IMR-90 (cell line): ENCODE data around the gene ATP4A. TPM values are rescaled to one million over a fixed set of nuclear protein-coding genes. Genes with fewer than 3 reads are reported as not detected.

ENCODE experiments used
- ATAC-seq: fragments of 200-7000 bp; cut with Tn5 transposase; 2 replicates; pipeline ENCODE4 v1.9.1; 2020; ENCODE audit warnings: low read depth, mild to moderate bottlenecking, moderate library complexity
- BruUV-seq: library from RNA; stranded (reverse); fragments of 400-500 nt; replicated peaks from 2 replicates; lab custom pipeline; 2021; lab: Mats Ljungman, UMichigan
- CTCF ChIA-PET: fragments of 300-600 bp; formaldehyde crosslinking; extraction: SDS; loops from one replicate; lab custom pipeline; 2021; ENCODE audit warnings: antibody characterized with exemption; lab: Yijun Ruan, JAX
- POLR2A ChIA-PET: fragments of 300-600 bp; sonication (Branson Sonifier 250); formaldehyde crosslinking; loops from one replicate; lab custom pipeline; 2022; ENCODE audit warnings: antibody characterized with exemption; ENCODE audit not compliant: unreplicated experiment; lab: Charles Lee
- DNase-seq: peaks from one replicate; pipeline ENCODE4 v3.0.0; 2013
- H2AFZ ChIP-seq: replicated peaks from 2 replicates; pipeline ENCODE3; 2013; ENCODE audit warnings: low read length, mild to moderate bottlenecking; ENCODE audit not compliant: poor library complexity
- H2AK5ac ChIP-seq: 2 replicates; pipeline ENCODE4 v1.6.1; 2013; ENCODE audit warnings: low read depth, low read length, inconsistent platforms
- H2AK9ac ChIP-seq: replicated peaks from 2 replicates; pipeline ENCODE3; 2013; ENCODE audit warnings: mild to moderate bottlenecking, low read depth, low read length, moderate library complexity; ENCODE audit not compliant: poor library complexity
- H2BK120ac ChIP-seq: 2 replicates; pipeline ENCODE4 v1.6.1; 2013; ENCODE audit warnings: low read depth, low read length, inconsistent platforms
- H2BK15ac ChIP-seq: 3 replicates; pipeline ENCODE4 v1.6.1; 2013; ENCODE audit warnings: low read depth, low read length, inconsistent platforms
- H2BK20ac ChIP-seq: 2 replicates; pipeline ENCODE4 v1.6.1; 2013; ENCODE audit warnings: low read depth, mild to moderate bottlenecking, inconsistent platforms, low read length, moderate library complexity
- H2BK5ac ChIP-seq: 2 replicates; pipeline ENCODE4 v1.6.1; 2013; ENCODE audit warnings: mild to moderate bottlenecking, low read depth, low read length, inconsistent platforms; ENCODE audit not compliant: poor library complexity, severe bottlenecking
- H3K14ac ChIP-seq: replicated peaks from 2 replicates; pipeline ENCODE4 v1.6.1; 2013; ENCODE audit warnings: low read depth, low read length, inconsistent platforms
- H3K18ac ChIP-seq: 2 replicates; pipeline ENCODE4 v1.6.1; 2013; ENCODE audit warnings: low read depth, low read length, control low read depth
- H3K23ac ChIP-seq: 2 replicates; pipeline ENCODE4 v1.6.1; 2013; ENCODE audit warnings: low read depth, low read length, inconsistent platforms
- H3K27ac ChIP-seq: 2 replicates; pipeline ENCODE4 v1.5.1; 2013; ENCODE audit warnings: mild to moderate bottlenecking, control low read depth, low read length; ENCODE audit not compliant: insufficient read depth
- H3K27me3 ChIP-seq: 2 replicates; pipeline ENCODE4 v1.6.1; 2013; ENCODE audit warnings: low read length; ENCODE audit not compliant: control insufficient read depth, insufficient read depth
- H3K36me3 ChIP-seq: 2 replicates; pipeline ENCODE4 v1.6.1; 2013; ENCODE audit warnings: low read length, mixed read lengths; ENCODE audit not compliant: control insufficient read depth, insufficient read depth
- H3K4ac ChIP-seq: 2 replicates; pipeline ENCODE4 v1.6.1; 2013; ENCODE audit warnings: low read depth, low read length, inconsistent platforms
- H3K4me1 ChIP-seq: 2 replicates; pipeline ENCODE4 v1.6.1; 2013; ENCODE audit warnings: low read length, mixed read lengths; ENCODE audit not compliant: control insufficient read depth, insufficient read depth
- H3K4me2 ChIP-seq: 2 replicates; pipeline ENCODE4 v1.6.1; 2013; ENCODE audit warnings: low read depth, mild to moderate bottlenecking, control low read depth, low read length, moderate library complexity
- H3K4me3 ChIP-seq: 2 replicates; pipeline ENCODE4 v1.5.1; 2013; ENCODE audit warnings: low read depth, mild to moderate bottlenecking, control low read depth, low read length, moderate library complexity; ENCODE audit not compliant: insufficient read depth
- H3K56ac ChIP-seq: 2 replicates; pipeline ENCODE4 v1.6.1; 2013; ENCODE audit warnings: low read length, inconsistent platforms; ENCODE audit not compliant: insufficient read depth; ENCODE audit errors: extremely low read depth
- H3K79me1 ChIP-seq, 2 experiments: 2 replicates each; pipeline ENCODE4 v1.6.1; 2013; ENCODE audit warnings: low read length in 2 of 2, inconsistent platforms in 1 of 2, low read depth in 1 of 2
- H3K9ac ChIP-seq: 2 replicates; pipeline ENCODE4 v1.6.1; 2013; ENCODE audit warnings: low read depth, low read length, control low read depth
- H3K9me1 ChIP-seq: 2 replicates; pipeline ENCODE4 v1.6.1; 2013; ENCODE audit warnings: low read length, inconsistent platforms; ENCODE audit not compliant: insufficient read depth
- H3K9me3 ChIP-seq: 2 replicates; pipeline ENCODE4 v1.6.1; 2013; ENCODE audit warnings: low read length; ENCODE audit not compliant: control insufficient read depth, insufficient read depth
- H4K20me1 ChIP-seq: 2 replicates; pipeline ENCODE4 v1.6.1; 2013; ENCODE audit warnings: low read length, inconsistent platforms; ENCODE audit not compliant: insufficient read depth
- H4K5ac ChIP-seq: 2 replicates; pipeline ENCODE4 v1.6.1; 2013; ENCODE audit warnings: mild to moderate bottlenecking, low read depth, low read length, control low read depth
- H4K8ac ChIP-seq, 2 experiments: 2 replicates each; pipeline ENCODE4 v1.6.1; 2013; ENCODE audit warnings: low read depth in 2 of 2, low read length in 2 of 2, control low read depth in 1 of 2, inconsistent platforms in 1 of 2
- H4K91ac ChIP-seq: 2 replicates; pipeline ENCODE4 v1.6.1; 2013; ENCODE audit warnings: low read depth, low read length, inconsistent platforms; ENCODE audit not compliant: insufficient read depth
- CEBPB ChIP-seq: IDR thresholded peaks from 2 replicates; pipeline ENCODE4 v1.6.1; 2012; ENCODE audit warnings: low read depth, low read length, improper control_type of control experiment
- USF2 ChIP-seq: fragments of 150-350 bp; IDR thresholded peaks from 2 replicates; pipeline ENCODE4 v1.6.1; 2017; ENCODE audit warnings: mild to moderate bottlenecking, antibody characterized with exemption, low read length, low read depth
- WGBS, 2 experiments: methylation state at CpG; one replicate each; pipeline versions ENCODE4 v1.1.5 to v1.1.7; 2013; ENCODE audit warnings: missing lambda C conversion rate in 2 of 2; ENCODE audit not compliant: insufficient read length in 1 of 2; ENCODE audit errors: extremely low coverage in 2 of 2; 5-methylcytosine and 5-hydroxymethylcytosine counted together
- dilution Hi-C: fragments of 300-500 bp; cut with HindIII; formaldehyde crosslinking; loops from one replicate; pipeline ENCODE4 v1.14.3; 2018; ENCODE audit warnings: low sequenced_read_pairs; ENCODE audit not compliant: unreplicated experiment
- in situ Hi-C: fragments of 300-500 bp; cut with MboI; formaldehyde crosslinking; loops from 3 replicates; pipeline ENCODE4 v1.14.3; 2019; ENCODE audit warnings: low sequenced_read_pairs, inconsistent platforms, mixed read lengths
- intact Hi-C: fragments of 100-400 bp; cut with micrococcal nuclease; formaldehyde crosslinking; loops from 2 replicates; pipeline ENCODE4 v1.10.0; 2022
- polyA plus RNA-seq, 3 experiments: library from polyadenylated mRNA; depleted of rRNA; stranded (reverse); fragments of >200 nt; gene quantifications; 2 replicates each; pipeline ENCODE4 v1.2.3, GENCODE V29; 2012; ENCODE audit warnings: low replicate concordance in 1 of 3
- total RNA-seq: library from RNA; depleted of rRNA; stranded (reverse); fragments of >200 nt; gene quantifications from 2 replicates; pipeline ENCODE4 v1.2.3, GENCODE V29; 2012

The ATP4A gene
- total and polyA plus RNA-seq, 2 of the 4 experiments (the other 2 are of a cell fraction): not detected

- in situ Hi-C loops: no loop called here
- no CpG with 5 or more reads among the region's 7 CpGs for WGBS, 2 experiments
- Histone ChIP-seq H3K56ac (no peak overlapping the region), H3K4me1 (no peaks in the 10 kb centered on the region), H3K36me3 (no peaks in the 10 kb centered on the region), H3K4ac (no peak overlapping the region), H2BK15ac (no peak overlapping the region), H3K9ac (no peak overlapping the region), H4K91ac (no peak overlapping the region), H3K4me3 (no peak overlapping the region), H3K18ac (no peak overlapping the region), H3K9me1 (no peaks in the 10 kb centered on the region), H3K4me2 (no peak overlapping the region), H3K14ac (no peak overlapping the region), H3K23ac (no peak overlapping the region), H2BK120ac (no peak overlapping the region), H3K79me1 (no peaks in the 10 kb centered on the region), H3K27me3 (peaks cover 12% of the 10 kb centered on the region), H2BK20ac (no peak overlapping the region), H2AK9ac (no peak overlapping the region), H3K27ac (no peak overlapping the region), H4K8ac (no peak overlapping the region), H2BK5ac (no peak overlapping the region), H2AFZ (peak overlapping the region; percentile 21), H3K9me3 (no peaks in the 10 kb centered on the region), H4K5ac (no peak overlapping the region), H4K20me1 (no peaks in the 10 kb centered on the region), H2AK5ac (no peak overlapping the region)
- ATAC-seq: no peak
- intact Hi-C loops: no loop called here
- TF ChIP-seq CEBPB (peak; percentile 77), USF2 (no peak)
- dilution Hi-C loops: no loop called here
- ChIA-PET CTCF (no interaction called here), POLR2A (no interaction called here)
- no TSS peak for BruUV-seq
- no peak for DNase-seq
Observed at GRCh38 chr19:35566738-35567137, 3.3 kb upstream of the ATP4A start.
